Duodenal mucosa (tissue), 2 donors: ENCODE measurements around the gene TUBB2B.

Experiments
- H3K27ac ChIP-seq: one replicate; pipeline ENCODE4 v1.7.0; 2013; ENCODE audit warnings: low read depth, low read length
- H3K27me3 ChIP-seq, 2 donors: one replicate each; pipeline ENCODE4 v1.7.0; 2013; ENCODE audit warnings: low read length in 2 of 2, control low read depth in 1 of 2; ENCODE audit not compliant: insufficient read depth in 2 of 2, control insufficient read depth in 1 of 2
- H3K36me3 ChIP-seq, 2 donors: one replicate each; pipeline ENCODE4 v1.7.0; 2013; ENCODE audit warnings: low read length in 2 of 2, control low read depth in 1 of 2; ENCODE audit not compliant: insufficient read depth in 2 of 2, control insufficient read depth in 1 of 2
- H3K4me1 ChIP-seq, 2 donors: one replicate each; pipeline ENCODE4 v1.7.0; 2013; ENCODE audit warnings: low read length in 2 of 2, control low read depth in 1 of 2; ENCODE audit not compliant: insufficient read depth in 2 of 2, control insufficient read depth in 1 of 2
- H3K4me3 ChIP-seq, 2 donors: one replicate each; pipeline ENCODE4 v1.7.0; 2013; ENCODE audit warnings: low read length in 2 of 2, low read depth in 1 of 2
- H3K9ac ChIP-seq, 2 donors: one replicate each; pipeline ENCODE4 v1.7.0; 2013; ENCODE audit warnings: low read length in 2 of 2, low read depth in 1 of 2
- H3K9me3 ChIP-seq, 2 donors: one replicate each; pipeline ENCODE4 v1.7.0; 2013; ENCODE audit warnings: low read length in 2 of 2, control low read depth in 1 of 2; ENCODE audit not compliant: control insufficient read depth in 1 of 2

The TUBB2B gene

GRCh38 chr6:3227363-3228045, at the start of gene TUBB2B:
TSS of gene TUBB2B (minus strand) at chr6:3227653. CDS start at chr6:3227543, 110 bp downstream.
- Histone ChIP-seq H3K27me3 (peaks cover 65 to 66% of the 10 kb centered on the region in 2 donors), H3K9ac (peak within 1 kb of the TSS in 1 of 2 donors; percentile 18), H3K4me1 (peaks cover 29 to 49% of the 10 kb centered on the region in 2 donors), H3K36me3 (no peaks in the 10 kb centered on the region), H3K9me3 (no peaks in the 10 kb centered on the region), H3K4me3 (peak within 1 kb of the TSS; percentile 55 to 60), H3K27ac (no peak within 1 kb of the TSS)

DNA sequence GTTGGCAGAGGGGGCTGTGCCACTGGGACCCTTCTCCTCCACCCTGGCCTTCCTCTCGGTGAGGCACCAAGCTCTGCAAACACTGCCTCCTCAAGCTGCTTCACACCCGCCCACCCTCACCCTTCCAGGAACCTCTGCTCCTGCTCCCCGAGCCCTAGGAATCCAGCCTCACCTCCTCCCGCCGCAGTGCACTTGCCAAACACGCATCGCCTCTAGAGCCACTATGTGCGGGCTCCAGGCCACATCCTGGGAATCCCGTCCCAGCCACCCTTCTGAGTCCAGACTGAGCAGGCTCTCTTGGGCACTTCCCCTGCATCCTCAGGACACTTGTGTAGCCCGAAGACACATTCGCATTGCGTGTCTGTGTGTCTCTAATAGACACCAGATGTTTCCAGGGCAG, 49.8 kb upstream of the TUBB2B start:
- H3K9ac ChIP-seq, result no peak overlapping the region
- no peaks in the 10 kb centered on the region for H3K4me1 ChIP-seq
- H3K36me3 ChIP-seq, result peaks cover 23 to 60% of the 10 kb centered on the region in 2 donors
- H3K9me3 ChIP-seq, result no peaks in the 10 kb centered on the region
- H3K4me3 ChIP-seq, result no peak overlapping the region
- H3K27me3 ChIP-seq, result no peaks in the 10 kb centered on the region
- no peak overlapping the region for H3K27ac ChIP-seq

DNA sequence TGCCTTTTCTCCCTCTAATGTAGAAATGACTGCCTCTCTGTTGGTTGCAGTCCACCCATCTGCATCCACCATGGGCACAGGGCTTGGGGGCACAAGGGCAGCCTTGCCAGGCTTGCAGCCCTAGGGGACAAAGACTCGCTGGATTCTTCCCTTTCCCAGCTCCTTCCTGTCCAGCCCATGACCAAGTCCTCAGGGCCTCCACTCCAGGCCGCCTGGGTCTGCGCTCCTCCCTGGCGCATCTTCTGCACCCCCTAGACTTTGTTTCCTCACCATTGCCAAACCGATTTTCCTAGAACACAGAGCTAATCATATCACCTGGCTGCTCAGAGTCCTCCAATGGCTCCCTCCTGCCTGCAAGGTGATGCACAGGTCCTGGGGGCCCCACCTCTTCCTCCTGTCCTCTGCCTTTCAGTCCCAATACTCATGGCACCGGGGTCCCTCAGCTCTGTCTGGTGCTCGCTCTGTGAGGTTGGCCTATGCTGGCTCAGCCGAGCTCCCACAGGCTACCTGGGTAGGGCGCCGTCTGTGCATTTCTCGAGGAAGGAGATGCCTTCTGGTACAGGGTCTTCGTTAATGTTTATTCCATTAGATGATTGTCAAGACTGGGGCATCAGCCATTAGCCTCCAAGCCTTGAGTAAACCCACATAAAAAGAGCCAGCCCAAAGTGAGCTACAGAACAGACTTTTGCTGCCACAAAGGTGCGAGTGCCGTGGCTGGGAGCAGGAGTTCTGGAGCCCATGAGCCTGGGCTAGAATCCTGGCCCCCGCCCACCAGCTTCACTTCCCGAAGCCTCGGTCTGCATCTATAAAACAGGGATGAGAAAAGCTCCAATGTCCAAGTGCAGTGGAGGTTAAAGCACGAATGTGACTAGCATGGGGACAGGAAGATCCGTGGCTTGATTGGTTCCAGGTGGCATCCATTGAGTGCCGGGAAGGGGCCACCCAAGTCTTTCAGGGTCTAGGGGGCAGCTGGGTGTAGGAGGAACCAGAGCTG, 49.0 kb upstream of the TUBB2B start:
- Histone ChIP-seq H3K4me3 (no peak overlapping the region), H3K27me3 (no peaks in the 10 kb centered on the region), H3K9me3 (no peaks in the 10 kb centered on the region), H3K4me1 (peaks cover 1 to 2% of the 10 kb centered on the region in 2 donors), H3K27ac (no peak overlapping the region), H3K36me3 (peaks cover 26 to 60% of the 10 kb centered on the region in 2 donors), H3K9ac (no peak overlapping the region)

GRCh38 chr6:3273707-3274521, 46.5 kb upstream of the TUBB2B start:
- H3K27ac ChIP-seq, result no peak overlapping the region
- H3K36me3 ChIP-seq, result peaks cover 30 to 71% of the 10 kb centered on the region in 2 donors
- no peaks in the 10 kb centered on the region for H3K9me3 ChIP-seq

GRCh38 chr6:3272911-3273547, 45.6 kb upstream of the TUBB2B start:
- no peak overlapping the region for H3K27ac ChIP-seq
- H3K4me1 ChIP-seq, result peaks cover 17% of the 10 kb centered on the region in 2 donors
- H3K4me3 ChIP-seq, result no peak overlapping the region
- peaks cover 25 to 71% of the 10 kb centered on the region in 2 donors for H3K36me3 ChIP-seq
- H3K9ac ChIP-seq, result no peak overlapping the region
- H3K27me3 ChIP-seq, result no peaks in the 10 kb centered on the region
- H3K9me3 ChIP-seq, result no peaks in the 10 kb centered on the region

More at GRCh38 chr6:3273707-3274521, 46.5 kb upstream of the TUBB2B start:
- Histone ChIP-seq H3K9ac (no peak overlapping the region), H3K4me1 (peaks cover 17% of the 10 kb centered on the region in 2 donors), H3K4me3 (no peak overlapping the region), H3K27me3 (no peaks in the 10 kb centered on the region)

GRCh38 chr6:3271756-3272155, 44.3 kb upstream of the TUBB2B start:
- Histone ChIP-seq H3K4me3 (no peak overlapping the region), H3K27me3 (no peaks in the 10 kb centered on the region), H3K9ac (no peak overlapping the region), H3K9me3 (no peaks in the 10 kb centered on the region), H3K27ac (no peak overlapping the region), H3K4me1 (peaks cover 17% of the 10 kb centered on the region in 2 donors), H3K36me3 (peaks cover 19 to 69% of the 10 kb centered on the region in 2 donors)

DNA sequence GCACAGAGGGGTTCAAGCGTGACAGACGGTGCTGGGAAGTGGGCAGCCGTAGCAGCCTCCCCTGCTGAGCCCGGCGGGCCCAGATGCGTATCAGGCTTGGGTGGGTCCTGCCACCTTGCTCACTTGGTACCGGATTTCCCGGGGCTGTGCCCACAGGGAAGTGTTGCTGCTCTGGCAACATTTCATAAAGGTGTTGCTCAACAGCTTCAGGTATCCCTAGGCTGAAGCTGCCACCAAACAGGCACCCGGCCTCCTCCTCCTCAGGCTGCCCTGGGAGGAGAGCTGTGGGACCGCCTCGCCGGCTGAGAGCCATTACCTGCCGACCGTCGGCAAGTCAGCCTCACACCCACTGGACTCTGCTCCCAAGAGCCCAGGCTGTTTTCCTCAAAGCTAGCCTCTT, 42.8 kb upstream of the TUBB2B start:
- H3K9me3 ChIP-seq, result no peaks in the 10 kb centered on the region
- H3K27me3 ChIP-seq, result no peaks in the 10 kb centered on the region
- peaks cover 17% of the 10 kb centered on the region in 2 donors for H3K4me1 ChIP-seq
- H3K9ac ChIP-seq, result no peak overlapping the region
- no peak overlapping the region for H3K4me3 ChIP-seq
- H3K36me3 ChIP-seq, result peaks cover 19 to 69% of the 10 kb centered on the region in 2 donors
- no peak overlapping the region for H3K27ac ChIP-seq

DNA sequence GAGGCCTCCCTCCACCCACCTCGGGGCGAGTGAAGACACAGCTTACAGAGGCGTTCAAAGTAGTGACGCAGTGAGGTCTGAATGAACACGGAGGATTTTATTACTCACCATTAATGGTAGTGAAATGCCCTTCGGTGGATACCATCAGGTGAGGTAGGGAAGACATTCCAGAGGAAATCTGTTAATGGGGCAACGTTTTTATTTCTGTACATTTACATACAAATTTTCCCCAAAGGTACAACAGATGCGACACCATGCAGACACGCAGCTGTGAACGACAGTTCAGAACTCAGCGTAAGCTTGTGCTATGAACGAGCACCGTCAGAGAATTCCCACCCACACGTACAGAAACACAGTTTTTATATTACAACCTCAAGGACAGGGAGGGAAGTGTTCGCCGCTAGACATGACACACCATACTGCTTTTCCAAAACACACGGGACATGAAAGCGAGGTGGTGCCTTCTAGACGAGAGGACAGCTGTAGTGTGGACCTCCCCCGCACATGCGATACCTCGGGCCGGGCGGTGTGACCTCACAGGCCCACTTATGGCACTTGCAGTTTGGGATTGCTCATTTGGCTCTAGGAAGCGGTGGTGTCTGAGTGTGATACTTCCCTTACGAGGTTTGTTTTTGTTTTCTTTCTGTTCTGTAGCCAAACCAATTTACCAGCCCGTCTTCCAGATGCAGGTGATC, 42.0 kb upstream of the TUBB2B start:
- peaks cover 19 to 76% of the 10 kb centered on the region in 2 donors for H3K36me3 ChIP-seq

DNA sequence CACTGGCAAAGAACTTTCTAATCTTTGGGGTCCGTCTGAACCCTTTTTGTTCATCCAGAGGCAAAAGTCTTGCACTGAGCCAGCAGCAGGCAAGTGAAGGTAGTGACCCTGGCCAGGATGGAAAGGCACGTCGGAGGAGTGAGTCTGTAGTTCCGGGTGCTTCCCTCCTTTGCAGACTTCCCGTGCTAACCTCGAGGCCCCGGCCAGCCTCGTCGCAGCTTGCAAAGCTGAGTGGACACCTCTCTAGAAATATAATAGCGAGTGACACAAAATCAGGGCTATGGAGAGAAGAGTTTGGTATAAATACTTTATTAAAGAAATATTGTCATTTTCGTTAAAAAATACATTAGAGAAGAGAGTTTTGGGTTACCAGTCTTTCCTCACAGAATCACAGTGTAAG, 41.2 kb upstream of the TUBB2B start:
- H3K27ac ChIP-seq, result no peak overlapping the region
- H3K36me3 ChIP-seq, result peaks cover 19 to 76% of the 10 kb centered on the region in 2 donors
- no peaks in the 10 kb centered on the region for H3K27me3 ChIP-seq
- H3K9me3 ChIP-seq, result no peaks in the 10 kb centered on the region
- H3K4me3 ChIP-seq, result no peak overlapping the region
- H3K9ac ChIP-seq, result no peak overlapping the region
- peaks cover 17 to 25% of the 10 kb centered on the region in 2 donors for H3K4me1 ChIP-seq

More for the DNA sequence above, 42.0 kb upstream of the TUBB2B start:
- no peaks in the 10 kb centered on the region for H3K27me3 ChIP-seq
- H3K27ac ChIP-seq, result no peak overlapping the region
- no peak overlapping the region for H3K4me3 ChIP-seq
- no peak overlapping the region for H3K9ac ChIP-seq
- H3K4me1 ChIP-seq, result peaks cover 17 to 18% of the 10 kb centered on the region in 2 donors
- no peaks in the 10 kb centered on the region for H3K9me3 ChIP-seq
